ENCODE measurements around the gene EML6.

Gene EML6

GRCh38 chr2:54879032-54879431, 155.6 kb downstream of the EML6 start:
- DNase-seq (ENCODE audit: low read depth in 2 of 2), result no peak

- no peak for DNase-seq (ENCODE audit: low read depth in 2 of 2)
Observed at GRCh38 chr2:54879598-54880332, 156.3 kb downstream of the EML6 start.

GRCh38 chr2:54880428-54880827, 157.0 kb downstream of the EML6 start:
- DNase-seq (ENCODE audit: low read depth in 2 of 2), result no peak

GRCh38 chr2:54881759-54882158, 158.3 kb downstream of the EML6 start:
- no peak for DNase-seq (ENCODE audit: low read depth in 2 of 2)

- no peak for DNase-seq (ENCODE audit: low read depth in 2 of 2)
Observed at GRCh38 chr2:54885891-54886290, 162.4 kb downstream of the EML6 start.

GRCh38 chr2:54887850-54888545, 164.5 kb downstream of the EML6 start:
- no peak for DNase-seq (ENCODE audit: low read depth in 2 of 2)

GRCh38 chr2:54889053-54889452, 165.6 kb downstream of the EML6 start:
- DNase-seq (ENCODE audit: low read depth in 2 of 2), result no peak

- no peak for DNase-seq (ENCODE audit: low read depth in 2 of 2)
Observed at GRCh38 chr2:54891909-54892308, 168.4 kb downstream of the EML6 start.

- no peak for DNase-seq (ENCODE audit: low read depth in 2 of 2)
Observed at GRCh38 chr2:54894467-54894866, 171.0 kb downstream of the EML6 start.

GRCh38 chr2:54895730-54896129, 172.3 kb downstream of the EML6 start:
- DNase-seq (ENCODE audit: low read depth in 2 of 2), result no peak

GRCh38 chr2:54897420-54898310, 174.2 kb downstream of the EML6 start:
- no peak for DNase-seq (ENCODE audit: low read depth in 2 of 2)

- no peak for DNase-seq (ENCODE audit: low read depth in 2 of 2)
Observed at GRCh38 chr2:54898456-54899226, 175.2 kb downstream of the EML6 start.

GRCh38 chr2:54899576-54900200, 176.2 kb downstream of the EML6 start:
- DNase-seq (ENCODE audit: low read depth in 2 of 2), result no peak

GRCh38 chr2:54901224-54901986, 177.9 kb downstream of the EML6 start:
- DNase-seq (ENCODE audit: low read depth in 2 of 2), result no peak

GRCh38 chr2:54902763-54903162, 179.3 kb downstream of the EML6 start:
- DNase-seq (ENCODE audit: low read depth in 2 of 2), result no peak

- DNase-seq (ENCODE audit: low read depth in 2 of 2), result peak; percentile 27 to 28
Observed at GRCh38 chr2:54903736-54904554, 180.5 kb downstream of the EML6 start.

- DNase-seq (ENCODE audit: low read depth in 2 of 2), result no peak
Observed at GRCh38 chr2:54904836-54905235, 181.4 kb downstream of the EML6 start.

- DNase-seq (ENCODE audit: low read depth in 2 of 2), result no peak
Observed at GRCh38 chr2:54906716-54907115, 183.3 kb downstream of the EML6 start.

- no peak for DNase-seq (ENCODE audit: low read depth in 2 of 2)
Observed at GRCh38 chr2:54907663-54908062, 184.2 kb downstream of the EML6 start.

GRCh38 chr2:54908591-54908990, 185.1 kb downstream of the EML6 start:
- DNase-seq (ENCODE audit: low read depth in 2 of 2), result no peak
